Measurements from ENCODE around the gene PHF21A. TPM values are rescaled to one million over a fixed set of nuclear protein-coding genes. Genes with fewer than 3 reads are reported as not detected.

Gene PHF21A
- total and polyA plus RNA-seq, 2 experiments from 2014 or later: 24.6 to 30.4 TPM

DNA sequence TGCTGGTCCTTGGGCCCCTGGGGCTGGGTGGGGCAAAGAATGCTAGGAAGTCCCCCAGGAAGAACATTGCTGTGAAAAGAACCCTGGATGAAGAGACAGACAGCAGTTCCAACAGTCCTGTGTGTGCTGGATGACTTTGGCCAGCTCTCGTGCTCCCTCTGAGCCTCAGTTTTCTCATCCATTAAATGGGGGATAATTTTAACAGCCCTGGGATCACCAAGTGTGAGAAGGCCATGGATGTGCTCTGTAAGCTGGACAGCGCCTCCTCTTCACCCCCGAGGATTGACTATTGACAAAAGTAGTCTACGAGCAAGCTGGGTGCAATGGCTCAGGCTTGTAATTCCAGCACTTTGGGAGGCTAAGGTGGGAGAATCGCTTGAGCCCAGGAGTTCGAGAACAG, 196.3 kb downstream of the PHF21A start:
- H2AFZ ChIP-seq: no peak overlapping the region

DNA sequence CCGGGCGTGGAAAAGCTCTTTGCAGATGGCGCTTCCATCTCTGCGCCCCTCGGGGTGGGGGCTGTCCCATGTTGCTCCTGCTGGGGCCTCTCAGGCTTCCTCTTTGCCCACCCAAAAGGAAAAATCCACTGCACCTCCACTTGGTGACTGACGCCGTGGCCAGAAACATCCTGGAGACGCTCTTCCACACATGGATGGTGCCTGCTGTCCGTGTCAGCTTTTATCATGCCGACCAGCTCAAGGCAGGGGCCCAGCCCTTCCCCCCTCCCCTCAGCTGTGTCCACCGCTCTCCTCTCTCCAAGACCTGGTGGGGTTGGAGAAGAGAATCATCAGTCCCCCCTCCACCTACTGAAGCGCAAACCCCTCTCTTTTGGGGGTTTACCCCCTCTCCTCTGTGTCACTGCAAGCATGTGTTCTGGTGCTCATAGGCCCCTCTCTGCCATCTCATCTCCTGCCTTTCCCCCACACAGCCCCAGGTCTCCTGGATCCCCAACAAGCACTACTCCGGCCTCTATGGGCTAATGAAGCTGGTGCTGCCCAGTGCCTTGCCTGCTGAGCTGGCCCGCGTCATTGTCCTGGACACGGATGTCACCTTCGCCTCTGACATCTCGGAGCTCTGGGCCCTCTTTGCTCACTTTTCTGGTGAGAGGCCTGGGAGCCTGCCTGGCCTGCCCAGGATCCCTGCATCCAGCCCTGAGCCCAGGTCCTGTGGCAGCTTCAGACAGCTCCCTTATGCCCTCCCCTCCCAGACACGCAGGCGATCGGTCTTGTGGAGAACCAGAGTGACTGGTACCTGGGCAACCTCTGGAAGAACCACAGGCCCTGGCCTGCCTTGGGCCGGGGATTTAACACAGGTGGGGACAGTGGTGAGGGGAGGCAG, 197.0 kb downstream of the PHF21A start:
- H3K4me2 ChIP-seq: no peak overlapping the region
- TF ChIP-seq, protein P1, sequence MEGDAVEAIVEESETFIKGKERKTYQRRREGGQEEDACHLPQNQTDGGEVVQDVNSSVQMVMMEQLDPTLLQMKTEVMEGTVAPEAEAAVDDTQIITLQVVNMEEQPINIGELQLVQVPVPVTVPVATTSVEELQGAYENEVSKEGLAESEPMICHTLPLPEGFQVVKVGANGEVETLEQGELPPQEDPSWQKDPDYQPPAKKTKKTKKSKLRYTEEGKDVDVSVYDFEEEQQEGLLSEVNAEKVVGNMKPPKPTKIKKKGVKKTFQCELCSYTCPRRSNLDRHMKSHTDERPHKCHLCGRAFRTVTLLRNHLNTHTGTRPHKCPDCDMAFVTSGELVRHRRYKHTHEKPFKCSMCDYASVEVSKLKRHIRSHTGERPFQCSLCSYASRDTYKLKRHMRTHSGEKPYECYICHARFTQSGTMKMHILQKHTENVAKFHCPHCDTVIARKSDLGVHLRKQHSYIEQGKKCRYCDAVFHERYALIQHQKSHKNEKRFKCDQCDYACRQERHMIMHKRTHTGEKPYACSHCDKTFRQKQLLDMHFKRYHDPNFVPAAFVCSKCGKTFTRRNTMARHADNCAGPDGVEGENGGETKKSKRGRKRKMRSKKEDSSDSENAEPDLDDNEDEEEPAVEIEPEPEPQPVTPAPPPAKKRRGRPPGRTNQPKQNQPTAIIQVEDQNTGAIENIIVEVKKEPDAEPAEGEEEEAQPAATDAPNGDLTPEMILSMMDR (IDR thresholded peaks at IDR 0.05; ENCODE audit: poor library complexity): no peak
- no peak for TF ChIP-seq EZH2phosphoT487 (IDR thresholded peaks at IDR 0.05; ENCODE audit: low read depth, severe bottlenecking, unreplicated experiment)
- no peak for TF ChIP-seq EZH2 (IDR thresholded peaks at IDR 0.05; ENCODE audit: borderline replicate concordance)
- H2AFZ ChIP-seq: no peak overlapping the region
- no peak for DNase-seq (ENCODE audit: low spot score)
- H3K36me3 ChIP-seq (replicated peaks; ENCODE audit: insufficient read depth, low read depth): no peaks in the 10 kb centered on the region
- H3K79me2 ChIP-seq: no peaks in the 10 kb centered on the region
- H3K4me1 ChIP-seq (ENCODE audit: insufficient read depth): peaks cover 12% of the 10 kb centered on the region
- H3K27me3 ChIP-seq: peaks cover 8% of the 10 kb centered on the region
- H3K27ac ChIP-seq: no peak overlapping the region
- H3K9me3 ChIP-seq (ENCODE audit: low read depth): no peaks in the 10 kb centered on the region
- no peaks in the 10 kb centered on the region for H3K9me2 ChIP-seq (replicated peaks; ENCODE audit: insufficient read depth)
- H4K20me1 ChIP-seq (ENCODE audit: insufficient read depth, poor library complexity, severe bottlenecking): no peaks in the 10 kb centered on the region
- WGBS (ENCODE audit: low lambda C conversion rate, missing lambda C conversion rate): 84% methylated on average over 20 of the region's 22 CpGs
- H3K4me3 ChIP-seq: no peak overlapping the region

More for the DNA sequence above, 196.3 kb downstream of the PHF21A start:
- Histone ChIP-seq H3K27me3 (peaks cover 8% of the 10 kb centered on the region), H3K36me3 (replicated peaks; ENCODE audit: insufficient read depth, low read depth) (no peaks in the 10 kb centered on the region), H3K79me2 (no peaks in the 10 kb centered on the region), H3K27ac (no peak overlapping the region), H3K4me1 (ENCODE audit: insufficient read depth) (peaks cover 12% of the 10 kb centered on the region), H3K4me3 (no peak overlapping the region), H4K20me1 (ENCODE audit: insufficient read depth, poor library complexity, severe bottlenecking) (no peaks in the 10 kb centered on the region), H3K9me3 (ENCODE audit: low read depth) (no peaks in the 10 kb centered on the region), H3K4me2 (no peak overlapping the region), H3K9me2 (replicated peaks; ENCODE audit: insufficient read depth) (no peaks in the 10 kb centered on the region)
- TF ChIP-seq EZH2phosphoT487 (IDR thresholded peaks at IDR 0.05; ENCODE audit: low read depth, severe bottlenecking, unreplicated experiment) (no peak), EZH2 (IDR thresholded peaks at IDR 0.05; ENCODE audit: borderline replicate concordance) (no peak)
- TF ChIP-seq, protein P1 (IDR thresholded peaks at IDR 0.05; ENCODE audit: poor library complexity): no peak
- DNase-seq (ENCODE audit: low spot score): no peak
- 91% methylated on average over 6 of the region's 6 CpGs for WGBS (ENCODE audit: low lambda C conversion rate, missing lambda C conversion rate)

DNA sequence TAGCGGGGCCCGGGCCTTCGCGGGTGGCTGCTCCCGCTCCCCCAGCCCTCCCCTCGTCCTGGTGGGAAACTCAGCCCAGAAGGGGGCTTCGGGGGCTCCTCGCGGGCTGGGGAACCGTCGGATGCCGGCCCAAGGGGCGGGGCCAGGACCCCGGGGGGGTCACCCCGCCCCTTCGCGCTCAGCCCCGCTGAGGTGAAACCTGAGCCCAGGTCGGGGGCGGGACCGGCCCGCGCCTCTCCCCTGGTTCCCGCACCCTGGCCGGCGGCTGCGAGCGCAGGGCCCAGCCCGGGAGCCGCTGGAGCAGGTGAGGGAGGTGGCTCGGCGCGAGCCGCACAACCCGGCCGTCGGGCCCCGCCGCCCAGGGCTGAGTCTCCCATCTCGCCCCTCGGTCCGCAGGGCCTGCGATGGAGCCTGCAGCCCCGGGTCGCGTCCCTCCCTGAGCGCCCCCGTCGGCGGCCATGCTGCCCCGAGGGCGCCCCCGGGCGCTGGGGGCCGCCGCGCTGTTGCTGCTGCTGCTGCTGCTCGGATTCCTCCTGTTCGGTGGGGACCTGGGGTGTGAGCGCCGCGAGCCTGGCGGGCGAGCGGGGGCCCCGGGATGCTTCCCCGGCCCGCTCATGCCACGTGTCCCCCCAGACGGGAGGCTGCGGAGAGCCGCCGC, 198.7 kb downstream of the PHF21A start, which contains the start of gene LARGE2:
Gene LARGE2 (plus strand): TSS at position 232 of the 658 bp plus-strand sequence. CDS start 227 bp downstream, at position 459.
- H2AFZ ChIP-seq: peak within 1 kb of the TSS; percentile 79
- peak within 1 kb of the TSS; percentile 80 for H3K27ac ChIP-seq
- WGBS (ENCODE audit: low lambda C conversion rate, missing lambda C conversion rate): under 1% methylated on average over 35 of the region's 73 CpGs
- H3K4me3 ChIP-seq: peak within 1 kb of the TSS; percentile 45
- peaks cover 8% of the 10 kb centered on the region for H3K27me3 ChIP-seq
- H4K20me1 ChIP-seq (ENCODE audit: insufficient read depth, poor library complexity, severe bottlenecking): no peaks in the 10 kb centered on the region
- H3K4me2 ChIP-seq: peak within 1 kb of the TSS; percentile 92
- no peaks in the 10 kb centered on the region for H3K9me3 ChIP-seq (ENCODE audit: low read depth)
- no peaks in the 10 kb centered on the region for H3K36me3 ChIP-seq (replicated peaks; ENCODE audit: insufficient read depth, low read depth)
- no peaks in the 10 kb centered on the region for H3K79me2 ChIP-seq
- peak; percentile 77 for DNase-seq (ENCODE audit: low spot score)
- TF ChIP-seq EZH2phosphoT487 (IDR thresholded peaks at IDR 0.05; ENCODE audit: low read depth, severe bottlenecking, unreplicated experiment): no peak
- TF ChIP-seq, protein P1 (IDR thresholded peaks at IDR 0.05; ENCODE audit: poor library complexity): no peak
- TF ChIP-seq EZH2 (IDR thresholded peaks at IDR 0.05; ENCODE audit: borderline replicate concordance): peak; percentile 40
- H3K4me1 ChIP-seq (ENCODE audit: insufficient read depth): peaks cover 12% of the 10 kb centered on the region
- H3K9me2 ChIP-seq (replicated peaks; ENCODE audit: insufficient read depth): no peaks in the 10 kb centered on the region
